Activated effector memory CD4-positive, alpha-beta T cell treated with anti-CD3 and anti-CD28 coated beads, Interleukin-2, amount 50 U/mL, for 16 hours (primary cell): ENCODE data around the gene PIN4.
"Not testable (repeated sequence)": the region's sequence is repeated elsewhere in the genome, so short reads cannot be mapped to it uniquely, and the experiment has no call there.

Experiments used
- DNase-seq: peaks from one replicate; pipeline ENCODE4 v3.0.0-alpha.2; 2020

The PIN4 gene

GRCh38 chrX:72202792-72203401 lies 21.3 kb downstream of the PIN4 start:
- no peak for DNase-seq

GRCh38 chrX:72203421-72203820 lies 21.9 kb downstream of the PIN4 start:
- DNase-seq: no peak

- DNase-seq: no peak
Observed at GRCh38 chrX:72205706-72206105, 24.1 kb downstream of the PIN4 start.

GRCh38 chrX:72207366-72207765 lies 25.8 kb downstream of the PIN4 start:
- DNase-seq: no peak

- DNase-seq: no peak
Observed at GRCh38 chrX:72208126-72208800, 26.7 kb downstream of the PIN4 start.

GRCh38 chrX:72216973-72217372 lies 35.4 kb downstream of the PIN4 start:
- no peak for DNase-seq

- not testable (repeated sequence) for DNase-seq
Observed at GRCh38 chrX:72220375-72220774, 38.8 kb downstream of the PIN4 start.

GRCh38 chrX:72230290-72230689 lies 48.7 kb downstream of the PIN4 start:
- no peak for DNase-seq

GRCh38 chrX:72236841-72237240 lies 55.3 kb downstream of the PIN4 start:
- no peak for DNase-seq

- DNase-seq: no peak
Observed at GRCh38 chrX:72238183-72238582, 56.6 kb downstream of the PIN4 start.

- peak; percentile 94 for DNase-seq
Observed at GRCh38 chrX:72238721-72239475, 57.3 kb downstream of the PIN4 start, which contains the start of gene ERCC6L. TSS of gene ERCC6L (minus strand) at chrX:72239027. CDS start at chrX:72238911, 116 bp downstream.

- DNase-seq: no peak
Observed at GRCh38 chrX:72240976-72241375, 59.4 kb downstream of the PIN4 start.

- DNase-seq: no peak
Observed at GRCh38 chrX:72243472-72243871, 61.9 kb downstream of the PIN4 start.

- peak; percentile 76 for DNase-seq
Observed at GRCh38 chrX:72245461-72246089, 64.0 kb downstream of the PIN4 start.

- no peak for DNase-seq
Observed at GRCh38 chrX:72247206-72247942, 65.8 kb downstream of the PIN4 start.
